HEK293 (cell line): ENCODE results near the gene CAPNS1.

ENCODE experiments used
- HOXD13 ChIP-seq: sonication (generic); formaldehyde crosslinking; IDR thresholded peaks from 2 replicates; pipeline ENCODE4 v1.8.0; 2022; ENCODE audit warnings: missing genetic modification reagents, borderline replicate concordance
- INSM2 ChIP-seq: fragments of 450-650 bp; formaldehyde crosslinking; IDR thresholded peaks from 2 replicates; pipeline ENCODE4 v1.5.1; 2016; ENCODE audit warnings: missing biosample characterization, missing genetic modification characterization
- KLF16 ChIP-seq: fragments of 450-650 bp; formaldehyde crosslinking; IDR thresholded peaks from 2 replicates; pipeline ENCODE4 v1.5.1; 2017; ENCODE audit warnings: missing biosample characterization, missing genetic modification characterization
- KLF17 ChIP-seq: fragments of 450-650 bp; formaldehyde crosslinking; IDR thresholded peaks from 2 replicates; pipeline ENCODE4 v1.5.1; 2016; ENCODE audit warnings: missing biosample characterization, missing genetic modification characterization
- KLF8 ChIP-seq: fragments of 450-650 bp; formaldehyde crosslinking; IDR thresholded peaks from 2 replicates; pipeline ENCODE4 v1.5.1; 2016; ENCODE audit warnings: missing biosample characterization, missing genetic modification characterization
- WT1 ChIP-seq: fragments of 450-650 bp; formaldehyde crosslinking; IDR thresholded peaks from 2 replicates; pipeline ENCODE4 v1.5.1; 2016; ENCODE audit warnings: missing biosample characterization, missing genetic modification characterization
- ZBTB48 ChIP-seq: fragments of 450-650 bp; formaldehyde crosslinking; IDR thresholded peaks from 2 replicates; pipeline ENCODE4 v1.5.1; 2016; ENCODE audit warnings: missing biosample characterization, missing genetic modification characterization
- ZBTB7A ChIP-seq: fragments of 450-650 bp; formaldehyde crosslinking; IDR thresholded peaks from 2 replicates; pipeline ENCODE4 v1.5.1; 2016; ENCODE audit warnings: low read depth, missing biosample characterization, missing genetic modification characterization
- ZFP41 ChIP-seq: fragments of 450-650 bp; formaldehyde crosslinking; IDR thresholded peaks from 2 replicates; pipeline ENCODE4 v1.5.1; 2016; ENCODE audit warnings: missing biosample characterization, missing genetic modification characterization, borderline replicate concordance
- ZNF146 ChIP-seq: fragments of 450-650 bp; formaldehyde crosslinking; IDR thresholded peaks from 2 replicates; pipeline ENCODE4 v1.5.1; 2016; ENCODE audit warnings: missing biosample characterization, missing genetic modification characterization
- ZNF157 ChIP-seq: fragments of 450-650 bp; formaldehyde crosslinking; IDR thresholded peaks from 2 replicates; pipeline ENCODE4 v1.5.1; 2016; ENCODE audit warnings: missing biosample characterization, missing genetic modification characterization
- ZNF18 ChIP-seq: fragments of 450-650 bp; formaldehyde crosslinking; IDR thresholded peaks from 2 replicates; pipeline ENCODE4 v1.5.1; 2016; ENCODE audit warnings: missing biosample characterization, missing genetic modification characterization
- ZNF211 ChIP-seq: fragments of 450-650 bp; formaldehyde crosslinking; IDR thresholded peaks from 2 replicates; pipeline ENCODE4 v1.5.1; 2016; ENCODE audit warnings: low read depth, missing biosample characterization, missing genetic modification characterization
- ZNF266 ChIP-seq: fragments of 450-650 bp; formaldehyde crosslinking; IDR thresholded peaks from 2 replicates; pipeline ENCODE4 v1.5.1; 2016; ENCODE audit warnings: missing biosample characterization, missing genetic modification characterization, low read depth
- ZNF274 ChIP-seq, 2 experiments: fragments of 200-500 bp in 1 of 2; fragments of 450-650 bp in 1 of 2; sonication (Bioruptor generic) in 1 of 2; formaldehyde crosslinking in 1 of 2; IDR thresholded peaks; 2 replicates each; pipeline versions ENCODE4 v1.5.1 to v1.6.1; 2014 to 2016; ENCODE audit warnings: borderline replicate concordance in 1 of 2, inconsistent platforms in 1 of 2, low read length in 1 of 2, missing biosample characterization in 1 of 2, missing genetic modification characterization in 1 of 2
- ZNF292 ChIP-seq: fragments of 450-650 bp; formaldehyde crosslinking; IDR thresholded peaks from 2 replicates; pipeline ENCODE4 v1.5.1; 2016; ENCODE audit warnings: low read depth, missing biosample characterization, missing genetic modification characterization, borderline replicate concordance
- ZNF335 ChIP-seq: fragments of 450-650 bp; formaldehyde crosslinking; conservative IDR thresholded peaks from 2 replicates; pipeline ENCODE4 v1.5.1; 2016; ENCODE audit warnings: missing biosample characterization, missing genetic modification characterization
- ZNF391 ChIP-seq: fragments of 450-650 bp; formaldehyde crosslinking; IDR thresholded peaks from 2 replicates; pipeline ENCODE4 v1.5.1; 2016; ENCODE audit warnings: low read depth, missing biosample characterization, missing genetic modification characterization, borderline replicate concordance
- ZNF610 ChIP-seq: fragments of 450-650 bp; formaldehyde crosslinking; IDR thresholded peaks from 2 replicates; pipeline ENCODE4 v1.5.1; 2016; ENCODE audit warnings: missing biosample characterization, missing genetic modification characterization, borderline replicate concordance
- ZNF677 ChIP-seq: fragments of 450-650 bp; IDR thresholded peaks from 2 replicates; pipeline ENCODE4 v1.5.0; 2018; ENCODE audit warnings: missing biosample characterization, mild to moderate bottlenecking, missing genetic modification characterization, moderate library complexity
- ZNF76 ChIP-seq: fragments of 450-650 bp; formaldehyde crosslinking; IDR thresholded peaks from 2 replicates; pipeline ENCODE4; 2016; ENCODE audit warnings: low read depth, missing biosample characterization, missing genetic modification characterization, borderline replicate concordance
- ZNF785 ChIP-seq: fragments of 450-650 bp; formaldehyde crosslinking; IDR thresholded peaks from 2 replicates; pipeline ENCODE4 v1.5.1; 2016; ENCODE audit warnings: missing biosample characterization, missing genetic modification characterization
- ZNF843 ChIP-seq: fragments of 450-650 bp; formaldehyde crosslinking; IDR thresholded peaks from 2 replicates; pipeline ENCODE4 v1.5.1; 2016; ENCODE audit warnings: missing biosample characterization, missing genetic modification characterization
- ZSCAN30 ChIP-seq: fragments of 450-650 bp; IDR thresholded peaks from 2 replicates; pipeline ENCODE4 v1.5.1; 2018; ENCODE audit warnings: missing biosample characterization, mild to moderate bottlenecking, missing genetic modification characterization, moderate library complexity

CAPNS1 gene

GRCh38 chr19:36115453-36116343 is 24.2 kb upstream of the CAPNS1 start, which contains the start of gene TBCB (continued):
- TF ChIP-seq ZSCAN30, result peak; percentile 88
- TF ChIP-seq ZBTB7A (tag by site-specific recombination), result peak; percentile 64
- no peak for TF ChIP-seq ZNF211 (tag by site-specific recombination)
- TF ChIP-seq ZNF335 (tag by site-specific recombination), result peak; percentile 90
- TF ChIP-seq ZNF266, result no peak
- TF ChIP-seq ZNF677 (tag by site-specific recombination), result no peak
- TF ChIP-seq ZNF76 (tag by site-specific recombination), result peak; percentile 69; the same call in 1 of the 2 replicates
- no peak for TF ChIP-seq ZNF292
- peak; percentile 74 for TF ChIP-seq KLF17 (tag by site-specific recombination)
- TF ChIP-seq ZNF18 (tag by site-specific recombination), result peak; percentile 26
- no peak for TF ChIP-seq HOXD13 (CRISPR knock-in tag)
- TF ChIP-seq ZNF843 (tag by site-specific recombination), result no peak; the same call in 1 of the 2 replicates
- peak; percentile 69; the same call in 1 of the 2 replicates for TF ChIP-seq INSM2 (tag by site-specific recombination)
- peak; percentile 86 for TF ChIP-seq WT1
- TF ChIP-seq KLF16 (tag by site-specific recombination), result peak; percentile 91
- TF ChIP-seq KLF8 (tag by site-specific recombination), result peak; percentile 99
- TF ChIP-seq ZNF785 (tag by site-specific recombination), result no peak; the same call in 1 of the 2 replicates
- TF ChIP-seq ZNF391 (tag by site-specific recombination), result peak; percentile 73; the same call in 1 of the 2 replicates
- TF ChIP-seq ZBTB48, result peak; percentile 62; the same call in 1 of the 2 replicates
- TF ChIP-seq ZNF157 (tag by site-specific recombination), result no peak
- no peak for TF ChIP-seq ZFP41
- TF ChIP-seq ZNF610 (tag by site-specific recombination), result peak; percentile 76
- TF ChIP-seq ZNF146, result peak; percentile 7; the same call in 1 of the 2 replicates
- no peak for TF ChIP-seq ZNF274 (IDR thresholded peaks at IDR 0.05; ENCODE audit: low read length)
- TF ChIP-seq ZNF274 (tag by site-specific recombination; IDR thresholded peaks at IDR 0.05; ENCODE audit: borderline replicate concordance), result no peak
